ENCODE results near the gene HSPA14. TPM values are rescaled to one million over a fixed set of nuclear protein-coding genes. Genes with fewer than 3 reads are reported as not detected.
A peak's percentile ranks its signal among the peaks of the same experiment; 100 is the strongest.
"Not testable (repeated sequence)": the region's sequence is repeated elsewhere in the genome, so short reads cannot be mapped to it uniquely, and the experiment has no call there.

Gene HSPA14
- total RNA-seq, 2 donors from 2014 or later = 22.3 to 32.0 TPM

DNA sequence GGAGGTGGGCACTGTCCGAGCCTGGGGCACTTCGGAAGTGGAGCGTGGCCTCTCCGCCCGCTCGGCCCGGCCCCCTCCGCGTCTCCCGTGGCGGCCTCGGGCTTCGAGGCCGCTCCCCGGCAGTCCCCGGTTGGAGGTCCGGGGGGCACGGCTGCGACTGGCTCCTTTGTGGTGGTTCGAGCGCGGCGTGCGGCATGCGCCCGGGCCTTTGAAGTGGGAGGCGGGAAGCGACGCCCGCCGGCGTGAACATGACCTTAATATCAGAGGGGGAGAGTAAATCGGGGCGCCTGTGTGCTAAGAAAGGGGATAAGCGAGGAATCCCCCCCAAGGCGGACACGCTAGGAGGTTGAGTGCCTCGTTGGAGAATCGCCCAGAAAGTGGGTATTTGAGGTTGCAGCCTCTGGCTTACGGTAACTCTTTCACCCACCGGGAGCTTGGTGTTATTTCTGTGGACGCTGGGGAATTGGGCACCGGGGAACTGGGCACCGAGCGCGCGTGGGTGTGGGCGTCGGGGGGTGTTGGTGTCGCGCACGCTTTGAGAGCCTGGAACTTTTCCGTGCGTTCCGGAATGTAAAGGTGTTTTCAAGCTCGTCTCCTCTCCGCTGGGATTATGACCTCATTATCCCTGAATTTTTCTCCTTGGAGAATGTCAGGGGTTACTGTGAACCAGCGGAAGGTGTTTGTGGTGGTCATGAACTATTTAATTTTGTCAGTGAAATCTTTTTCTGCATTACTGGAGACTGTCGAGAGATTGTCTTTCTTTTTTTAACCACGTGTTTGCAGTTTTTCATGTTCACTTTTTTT, 41.2 kb downstream of the HSPA14 start:
- Mint-ChIP-seq H3K4me1 (ENCODE audit: low read depth) (peaks cover 48% of the 10 kb centered on the region), H3K4me3 (peak overlapping the region; percentile 95 to 96), H3K27me3 (ENCODE audit: low read depth) (no peaks in the 10 kb centered on the region), H3K27ac (peak overlapping the region; percentile 52), H3K9me3 (no peaks in the 10 kb centered on the region), H3K36me3 (ENCODE audit: insufficient read depth in 2 of 2) (peaks cover 6 to 9% of the 10 kb centered on the region in 2 donors)
- ATAC-seq (replicated peaks in 1 of 2) = peak in 1 of 2 donors; percentile 18
- DNase-seq = peak; percentile 41 to 44

DNA sequence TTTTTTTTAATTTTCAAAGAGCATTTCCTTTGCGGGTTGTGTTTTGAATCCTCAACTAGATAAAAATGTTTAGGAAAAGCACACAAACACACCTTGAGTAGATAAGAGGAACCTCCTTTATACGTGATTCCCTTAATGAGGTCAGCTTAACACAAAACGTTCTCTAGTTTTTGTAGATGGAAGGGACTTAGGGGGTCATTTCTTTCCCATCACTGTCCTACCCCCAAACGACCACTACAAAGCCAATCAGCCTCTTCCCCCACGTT, 41.8 kb downstream of the HSPA14 start:
- Mint-ChIP-seq H3K27ac (peak overlapping the region; percentile 52), H3K27me3 (ENCODE audit: low read depth) (no peaks in the 10 kb centered on the region), H3K9me3 (no peaks in the 10 kb centered on the region), H3K4me1 (ENCODE audit: low read depth) (peaks cover 48% of the 10 kb centered on the region), H3K4me3 (peak overlapping the region; percentile 95 to 96), H3K36me3 (ENCODE audit: insufficient read depth in 2 of 2) (peaks cover 6 to 9% of the 10 kb centered on the region in 2 donors)
- no peak for ATAC-seq (replicated peaks in 1 of 2)
- DNase-seq = no peak

DNA sequence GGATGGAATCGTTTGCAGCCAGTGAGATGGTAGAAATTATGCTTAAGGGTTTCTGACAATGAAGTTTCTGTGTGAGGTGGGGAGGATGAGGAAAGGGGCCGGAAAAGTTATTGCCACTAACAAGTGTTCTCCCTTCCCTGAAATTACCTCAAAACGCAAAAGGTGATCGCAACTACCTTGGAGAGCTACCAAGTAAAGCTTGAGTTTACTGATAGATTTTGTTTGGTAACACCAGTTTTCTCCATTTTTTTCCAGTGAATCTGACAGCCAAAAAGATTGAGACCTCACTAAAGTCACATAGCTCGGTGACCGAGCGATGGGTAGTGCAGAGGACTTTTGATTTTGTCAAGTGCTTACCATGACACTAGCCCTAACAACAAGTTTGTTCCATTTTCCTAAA, 42.1 kb downstream of the HSPA14 start:
- peak overlapping the region; percentile 95 to 96 for H3K4me3 Mint-ChIP-seq
- DNase-seq (no peak), ATAC-seq (replicated peaks in 1 of 2) (no peak)
- no peaks in the 10 kb centered on the region for H3K9me3 Mint-ChIP-seq
- peaks cover 48% of the 10 kb centered on the region for H3K4me1 Mint-ChIP-seq (ENCODE audit: low read depth)
- peak overlapping the region; percentile 52 for H3K27ac Mint-ChIP-seq
- H3K27me3 Mint-ChIP-seq (ENCODE audit: low read depth) = no peaks in the 10 kb centered on the region
- H3K36me3 Mint-ChIP-seq (ENCODE audit: insufficient read depth in 2 of 2) = peaks cover 6 to 9% of the 10 kb centered on the region in 2 donors

DNA sequence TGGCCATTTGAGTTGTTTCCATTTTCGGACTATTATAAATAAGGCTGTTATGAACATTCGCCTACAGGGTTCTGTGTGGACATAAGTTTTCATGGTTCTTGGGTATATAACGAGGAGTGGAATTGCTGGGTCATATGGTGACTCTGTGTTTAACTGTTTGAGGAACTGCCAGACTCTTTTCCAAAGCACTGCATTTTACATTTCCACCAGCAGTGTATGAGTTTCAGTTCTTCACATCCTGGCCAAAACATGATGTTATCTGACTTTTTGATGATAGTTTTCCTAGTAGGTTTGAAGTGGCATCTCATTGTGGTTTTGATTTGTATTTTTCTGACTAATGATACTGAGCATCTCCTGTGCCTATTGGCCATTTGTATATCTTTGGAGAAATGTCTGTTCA, 46.0 kb downstream of the HSPA14 start:
- ATAC-seq (replicated peaks in 1 of 2) (peak; percentile 54 to 57), DNase-seq (no peak)
- no peak overlapping the region for H3K27ac Mint-ChIP-seq
- H3K27me3 Mint-ChIP-seq (ENCODE audit: low read depth) = no peaks in the 10 kb centered on the region
- peak overlapping the region in 1 of 2 donors; percentile 21 for H3K4me3 Mint-ChIP-seq
- H3K4me1 Mint-ChIP-seq (ENCODE audit: low read depth) = peaks cover 30% of the 10 kb centered on the region
- peaks cover 6 to 7% of the 10 kb centered on the region in 2 donors for H3K36me3 Mint-ChIP-seq (ENCODE audit: insufficient read depth in 2 of 2)
- H3K9me3 Mint-ChIP-seq = no peaks in the 10 kb centered on the region

- DNase-seq = no peak
- H3K27me3 Mint-ChIP-seq (ENCODE audit: low read depth) = no peaks in the 10 kb centered on the region
- peak overlapping the region in 1 of 2 donors; percentile 19 for H3K4me3 Mint-ChIP-seq
- no peaks in the 10 kb centered on the region for H3K4me1 Mint-ChIP-seq (ENCODE audit: low read depth)
- ATAC-seq (replicated peaks in 1 of 2) = no peak
- no peaks in the 10 kb centered on the region for H3K9me3 Mint-ChIP-seq
- no peak overlapping the region for H3K27ac Mint-ChIP-seq
- no peaks in the 10 kb centered on the region for H3K36me3 Mint-ChIP-seq (ENCODE audit: insufficient read depth in 2 of 2)
Measured at GRCh38 chr10:14889318-14889717, 51.2 kb downstream of the HSPA14 start.

- H3K4me1 Mint-ChIP-seq (ENCODE audit: low read depth) = no peaks in the 10 kb centered on the region
- no peak overlapping the region for H3K4me3 Mint-ChIP-seq
- no peak overlapping the region for H3K27ac Mint-ChIP-seq
- no peaks in the 10 kb centered on the region for H3K27me3 Mint-ChIP-seq (ENCODE audit: low read depth)
- H3K9me3 Mint-ChIP-seq = no peaks in the 10 kb centered on the region
- peaks cover 0 to under 1% of the 10 kb centered on the region in 2 donors for H3K36me3 Mint-ChIP-seq (ENCODE audit: insufficient read depth in 2 of 2)
- DNase-seq (no peak), ATAC-seq (replicated peaks in 1 of 2) (no peak)
Measured at GRCh38 chr10:14891151-14891550, 53.0 kb downstream of the HSPA14 start.

GRCh38 chr10:14904316-14904732, 66.2 kb downstream of the HSPA14 start:
- Mint-ChIP-seq H3K27me3 (ENCODE audit: low read depth) (no peaks in the 10 kb centered on the region), H3K4me1 (ENCODE audit: low read depth) (peaks cover 10% of the 10 kb centered on the region), H3K4me3 (no peak overlapping the region), H3K36me3 (ENCODE audit: insufficient read depth in 2 of 2) (peaks cover 12 to 21% of the 10 kb centered on the region in 2 donors), H3K27ac (no peak overlapping the region), H3K9me3 (peaks cover 0 to 4% of the 10 kb centered on the region in 2 donors)
- ATAC-seq (replicated peaks in 1 of 2) (peak; percentile 48 to 57), DNase-seq (peak in 1 of 2 donors; percentile 11)

DNA sequence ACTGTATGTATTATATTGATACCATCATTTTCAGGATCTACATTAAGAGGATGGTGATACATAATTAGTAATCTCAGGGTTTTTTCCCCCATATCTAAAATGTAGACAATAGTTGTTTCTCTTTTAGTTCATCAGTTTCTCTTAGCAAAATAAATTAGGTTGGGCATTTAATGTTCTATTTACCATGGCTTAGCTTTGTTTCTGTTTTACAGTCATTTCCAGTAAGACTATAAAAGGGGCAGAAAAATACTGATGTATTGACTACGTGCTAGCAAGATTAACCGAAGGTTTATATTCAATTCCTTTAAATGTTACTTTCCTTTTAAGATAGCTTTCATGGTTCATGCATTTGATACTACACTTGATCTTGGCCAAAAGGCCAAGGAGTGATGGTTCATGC, 66.8 kb downstream of the HSPA14 start:
- no peak overlapping the region for H3K27ac Mint-ChIP-seq
- H3K27me3 Mint-ChIP-seq (ENCODE audit: low read depth) = no peaks in the 10 kb centered on the region
- peaks cover 0 to 4% of the 10 kb centered on the region in 2 donors for H3K9me3 Mint-ChIP-seq
- ATAC-seq (replicated peaks in 1 of 2) (no peak), DNase-seq (no peak)
- H3K4me1 Mint-ChIP-seq (ENCODE audit: low read depth) = peaks cover 10% of the 10 kb centered on the region
- no peak overlapping the region for H3K4me3 Mint-ChIP-seq
- H3K36me3 Mint-ChIP-seq (ENCODE audit: insufficient read depth in 2 of 2) = peaks cover 12 to 22% of the 10 kb centered on the region in 2 donors

- no peak for DNase-seq
- peaks cover 19 to 28% of the 10 kb centered on the region in 2 donors for H3K36me3 Mint-ChIP-seq (ENCODE audit: insufficient read depth in 2 of 2)
- peak overlapping the region; percentile 19 for H3K27ac Mint-ChIP-seq
- ATAC-seq (replicated peaks in 1 of 2) = no peak
- peaks cover 17% of the 10 kb centered on the region for H3K4me1 Mint-ChIP-seq (ENCODE audit: low read depth)
- no peak overlapping the region for H3K4me3 Mint-ChIP-seq
- peaks cover 0 to 4% of the 10 kb centered on the region in 2 donors for H3K9me3 Mint-ChIP-seq
- no peaks in the 10 kb centered on the region for H3K27me3 Mint-ChIP-seq (ENCODE audit: low read depth)
Measured at GRCh38 chr10:14905890-14906289, 67.8 kb downstream of the HSPA14 start.

DNA sequence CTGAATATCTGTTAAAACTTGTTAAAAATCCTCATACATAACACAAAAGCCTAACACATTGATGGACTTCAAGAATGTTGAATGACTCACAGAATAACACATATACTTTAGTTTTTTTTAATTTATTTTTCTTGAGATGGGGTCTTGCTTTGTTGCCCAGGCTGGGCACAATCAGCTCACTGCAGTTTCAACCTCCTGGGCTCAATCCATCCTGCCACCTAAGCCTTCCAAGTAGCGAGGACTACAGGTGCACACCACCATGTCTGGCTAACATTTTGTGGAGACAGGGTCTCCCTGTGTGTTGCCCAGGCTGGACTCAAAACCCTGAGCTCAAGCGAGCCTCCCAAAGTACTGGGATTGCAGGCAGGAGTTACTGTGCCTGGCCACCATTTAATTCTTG, 68.7 kb downstream of the HSPA14 start:
- peaks cover 0 to 4% of the 10 kb centered on the region in 2 donors for H3K9me3 Mint-ChIP-seq
- H3K27ac Mint-ChIP-seq = no peak overlapping the region
- peaks cover 18% of the 10 kb centered on the region for H3K4me1 Mint-ChIP-seq (ENCODE audit: low read depth)
- no peaks in the 10 kb centered on the region for H3K27me3 Mint-ChIP-seq (ENCODE audit: low read depth)
- peaks cover 24 to 34% of the 10 kb centered on the region in 2 donors for H3K36me3 Mint-ChIP-seq (ENCODE audit: insufficient read depth in 2 of 2)
- no peak for ATAC-seq (replicated peaks in 1 of 2)
- no peak overlapping the region for H3K4me3 Mint-ChIP-seq
- DNase-seq = no peak

DNA sequence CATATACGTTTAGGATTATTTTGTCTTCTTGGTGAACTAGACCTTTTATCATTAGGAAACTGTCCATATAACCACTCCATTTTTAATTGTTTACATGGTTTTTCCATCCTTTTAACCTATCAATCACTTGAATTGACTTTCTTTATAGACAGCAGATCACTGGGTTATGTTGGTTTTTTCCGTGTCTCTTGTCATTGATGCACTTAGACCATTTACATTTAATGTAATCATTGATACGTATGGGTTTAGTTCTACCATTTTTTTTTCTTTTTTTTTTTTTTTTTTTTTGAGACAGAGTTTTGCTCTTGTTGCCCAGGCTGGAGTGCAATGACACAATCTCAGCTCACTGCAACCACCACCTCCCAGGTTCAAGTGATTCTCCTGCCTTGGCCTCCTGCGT, 69.5 kb downstream of the HSPA14 start:
- H3K9me3 Mint-ChIP-seq; H3K4me3 Mint-ChIP-seq; H3K27me3 Mint-ChIP-seq (ENCODE audit: low read depth); ATAC-seq (replicated peaks in 1 of 2); H3K27ac Mint-ChIP-seq; DNase-seq: not testable (repeated sequence)
- H3K36me3 Mint-ChIP-seq (ENCODE audit: insufficient read depth in 2 of 2) = peaks cover 24 to 35% of the 10 kb centered on the region in 2 donors
- H3K4me1 Mint-ChIP-seq (ENCODE audit: low read depth) = peaks cover 18% of the 10 kb centered on the region

GRCh38 chr10:14909101-14909500, 71.0 kb downstream of the HSPA14 start:
- H3K36me3 Mint-ChIP-seq (ENCODE audit: insufficient read depth in 2 of 2) = peaks cover 28 to 50% of the 10 kb centered on the region in 2 donors
- peak overlapping the region; percentile 28 for H3K27ac Mint-ChIP-seq
- H3K4me1 Mint-ChIP-seq (ENCODE audit: low read depth) = peaks cover 18% of the 10 kb centered on the region
- ATAC-seq (replicated peaks in 1 of 2) (no peak), DNase-seq (no peak)
- H3K4me3 Mint-ChIP-seq = no peak overlapping the region
- peaks cover 0 to 4% of the 10 kb centered on the region in 2 donors for H3K9me3 Mint-ChIP-seq
- H3K27me3 Mint-ChIP-seq (ENCODE audit: low read depth) = no peaks in the 10 kb centered on the region

DNA sequence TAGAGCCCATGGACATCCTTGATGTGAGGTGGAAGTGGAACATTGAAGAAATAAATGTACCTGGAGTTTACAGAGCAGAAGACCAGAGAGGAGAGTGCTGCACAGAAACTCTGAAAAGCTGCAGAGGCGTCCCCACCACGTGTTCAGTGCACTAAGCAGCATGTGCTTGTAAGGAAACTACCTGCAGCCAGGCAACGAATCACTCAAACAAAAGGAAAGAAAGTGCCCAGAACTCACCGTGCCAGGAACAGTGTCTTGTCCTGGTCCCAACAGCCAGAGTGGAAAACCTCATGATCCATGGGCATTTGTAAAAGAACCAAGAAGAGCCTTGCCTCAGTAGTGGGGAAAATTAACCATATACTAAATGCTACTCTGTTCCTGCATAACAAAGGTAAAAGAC, 72.8 kb downstream of the HSPA14 start:
- H3K4me1 Mint-ChIP-seq (ENCODE audit: low read depth) = peaks cover 23% of the 10 kb centered on the region
- ATAC-seq (replicated peaks in 1 of 2) = no peak
- H3K4me3 Mint-ChIP-seq = no peak overlapping the region

DNA sequence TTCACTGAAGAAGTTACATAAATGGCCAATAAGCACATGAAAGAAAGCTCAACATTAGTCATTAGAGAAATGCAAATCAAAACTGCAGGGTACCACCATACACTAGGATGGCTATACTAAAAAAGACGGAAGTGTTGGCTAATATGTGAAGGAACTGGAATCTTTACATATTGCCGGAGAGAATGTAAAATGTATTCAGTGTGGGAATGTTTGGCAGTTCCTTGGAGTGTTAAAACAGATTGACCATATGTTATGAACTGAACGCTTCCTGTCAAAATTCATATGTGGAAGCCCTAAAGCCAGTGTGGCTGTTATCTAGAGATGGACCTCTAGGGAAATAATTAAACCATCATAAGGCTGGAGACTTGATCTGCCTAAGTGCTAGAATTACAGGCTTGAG, 73.7 kb downstream of the HSPA14 start:
- H3K4me3 Mint-ChIP-seq = no peak overlapping the region
- no peaks in the 10 kb centered on the region for H3K27me3 Mint-ChIP-seq (ENCODE audit: low read depth)
- H3K9me3 Mint-ChIP-seq = peaks cover 0 to 4% of the 10 kb centered on the region in 2 donors
- DNase-seq (no peak), ATAC-seq (replicated peaks in 1 of 2) (no peak)
- peaks cover 25% of the 10 kb centered on the region for H3K4me1 Mint-ChIP-seq (ENCODE audit: low read depth)
- no peak overlapping the region for H3K27ac Mint-ChIP-seq
- peaks cover 34 to 62% of the 10 kb centered on the region in 2 donors for H3K36me3 Mint-ChIP-seq (ENCODE audit: insufficient read depth in 2 of 2)

More for the DNA sequence above, 72.8 kb downstream of the HSPA14 start:
- Mint-ChIP-seq H3K9me3 (peaks cover 0 to 4% of the 10 kb centered on the region in 2 donors), H3K36me3 (ENCODE audit: insufficient read depth in 2 of 2) (peaks cover 32 to 58% of the 10 kb centered on the region in 2 donors), H3K27me3 (ENCODE audit: low read depth) (no peaks in the 10 kb centered on the region), H3K27ac (no peak overlapping the region)
- no peak for DNase-seq
